H9 (cell line): ENCODE measurements around the gene ONECUT3. TPM values are rescaled to one million over a fixed set of nuclear protein-coding genes. Genes with fewer than 3 reads are reported as not detected.

ENCODE experiments used
- DNase-seq: peaks from one replicate; pipeline ENCODE4 v3.0.0-alpha.2; 2017
- H2AFZ ChIP-seq: one replicate; pipeline ENCODE4 v1.6.1; 2013; ENCODE audit warnings: mild to moderate bottlenecking, low read length, control low read depth, moderate library complexity
- H2AK5ac ChIP-seq: 2 replicates; pipeline ENCODE4 v1.6.1; 2013; ENCODE audit warnings: low read length, control low read depth, mixed read lengths; ENCODE audit not compliant: insufficient read length
- H2BK120ac ChIP-seq: one replicate; pipeline ENCODE4 v1.6.1; 2013; ENCODE audit warnings: low read depth, mild to moderate bottlenecking, low read length, control low read depth, inconsistent platforms; ENCODE audit not compliant: poor library complexity, severe bottlenecking
- H2BK12ac ChIP-seq: 2 replicates; pipeline ENCODE4 v1.6.1; 2013; ENCODE audit warnings: low read length, control low read depth, mixed read lengths, low read depth; ENCODE audit not compliant: insufficient read length
- H2BK15ac ChIP-seq: 2 replicates; pipeline ENCODE4 v1.6.1; 2013; ENCODE audit warnings: low read depth, low read length, control low read depth
- H2BK20ac ChIP-seq: one replicate; pipeline ENCODE4 v1.6.1; 2013; ENCODE audit warnings: low read depth, mild to moderate bottlenecking, low read length, control low read depth, inconsistent platforms; ENCODE audit not compliant: poor library complexity, severe bottlenecking
- H2BK5ac ChIP-seq: 2 replicates; pipeline ENCODE4 v1.6.1; 2013; ENCODE audit warnings: low read length, control low read depth, mixed read lengths; ENCODE audit not compliant: insufficient read length
- H3K14ac ChIP-seq: 2 replicates; pipeline ENCODE4 v1.6.1; 2013; ENCODE audit warnings: low read length, control low read depth; ENCODE audit not compliant: insufficient read depth
- H3K18ac ChIP-seq: 2 replicates; pipeline ENCODE4 v1.6.1; 2013; ENCODE audit warnings: low read depth, mild to moderate bottlenecking, mixed read lengths, low read length, control low read depth; ENCODE audit not compliant: insufficient read length
- H3K23ac ChIP-seq: 2 replicates; pipeline ENCODE4 v1.6.1; 2013; ENCODE audit warnings: low read length, control low read depth, mixed read lengths, low read depth; ENCODE audit not compliant: insufficient read length
- H3K23me2 ChIP-seq: 2 replicates; pipeline ENCODE4 v1.6.1; 2013; ENCODE audit warnings: low read depth, mild to moderate bottlenecking, mixed read lengths, low read length, control low read depth; ENCODE audit not compliant: insufficient read length, poor library complexity, severe bottlenecking
- H3K27ac ChIP-seq: 2 replicates; pipeline ENCODE4 v1.5.1; 2013; ENCODE audit warnings: low read length, control low read depth, mixed read lengths, low read depth; ENCODE audit not compliant: insufficient read length
- H3K27me3 ChIP-seq: 2 replicates; pipeline ENCODE4 v1.6.1; 2013; ENCODE audit warnings: low read length, control low read depth, inconsistent platforms; ENCODE audit not compliant: insufficient read depth
- H3K4ac ChIP-seq: 2 replicates; pipeline ENCODE4 v1.6.1; 2013; ENCODE audit warnings: low read depth, mild to moderate bottlenecking, control low read depth, inconsistent platforms, low read length, moderate library complexity
- H3K4me1 ChIP-seq: 2 replicates; pipeline ENCODE4 v1.6.1; 2013; ENCODE audit warnings: low read length, control low read depth, inconsistent platforms; ENCODE audit not compliant: insufficient read depth
- H3K4me2 ChIP-seq: 2 replicates; pipeline ENCODE4 v1.6.1; 2013; ENCODE audit warnings: low read length, control low read depth, mixed read lengths; ENCODE audit not compliant: insufficient read length, insufficient read depth
- H3K56ac ChIP-seq: 2 replicates; pipeline ENCODE4 v1.6.1; 2013; ENCODE audit warnings: low read depth, mild to moderate bottlenecking, mixed read lengths, low read length, control low read depth; ENCODE audit not compliant: insufficient read length
- H3K79me1 ChIP-seq: 2 replicates; pipeline ENCODE4 v1.6.1; 2013; ENCODE audit warnings: low read depth, mild to moderate bottlenecking, moderate library complexity, low read length, control low read depth, inconsistent platforms; ENCODE audit not compliant: insufficient read depth, poor library complexity, severe bottlenecking
- H3K79me2 ChIP-seq: 2 replicates; pipeline ENCODE4 v1.6.1; 2013; ENCODE audit warnings: low read length, control low read depth, inconsistent platforms; ENCODE audit not compliant: insufficient read depth
- H3K9ac ChIP-seq: 2 replicates; pipeline ENCODE4 v1.6.1; 2013; ENCODE audit warnings: low read length, control low read depth, mixed read lengths; ENCODE audit not compliant: insufficient read length; ENCODE audit errors: extremely low read depth
- H3K9me3 ChIP-seq: one replicate; pipeline ENCODE4 v1.6.1; 2013; ENCODE audit warnings: low read depth, low read length, inconsistent platforms; ENCODE audit not compliant: control insufficient read depth
- H3T11ph ChIP-seq: one replicate; pipeline ENCODE4 v1.6.1; 2013; ENCODE audit warnings: mild to moderate bottlenecking, low read length, control low read depth, inconsistent platforms
- H4K20me1 ChIP-seq: one replicate; pipeline ENCODE4 v1.6.1; 2013; ENCODE audit not compliant: control insufficient read depth, insufficient read length, insufficient read depth
- H4K5ac ChIP-seq: 2 replicates; pipeline ENCODE4 v1.6.1; 2013; ENCODE audit warnings: low read depth, mild to moderate bottlenecking, mixed read lengths, low read length, control low read depth; ENCODE audit not compliant: insufficient read length
- H4K8ac ChIP-seq: replicated peaks from 2 replicates; pipeline ENCODE4 v1.6.1; 2013; ENCODE audit warnings: low read length, control low read depth, mixed read lengths, low read depth; ENCODE audit not compliant: insufficient read length
- H4K91ac ChIP-seq: 2 replicates; pipeline ENCODE4 v1.6.1; 2013; ENCODE audit warnings: low read depth, mild to moderate bottlenecking, moderate library complexity, mixed read lengths, low read length, control low read depth; ENCODE audit not compliant: insufficient read length
- H3K27ac Mint-ChIP-seq, 3 experiments: 2 replicates in 2 of 3; 3 replicates in 1 of 3; pipeline ENCODE4 v1.8.0; 2020 to 2021; ENCODE audit warnings: mixed read lengths in 3 of 3, mild to moderate bottlenecking in 1 of 3, moderate library complexity in 1 of 3
- H3K27me3 Mint-ChIP-seq: 2 replicates; pipeline ENCODE4 v1.8.0; 2021; ENCODE audit warnings: low read depth, mild to moderate bottlenecking, moderate library complexity, mixed read lengths
- H3K36me3 Mint-ChIP-seq, 3 experiments: 2 replicates in 2 of 3; 3 replicates in 1 of 3; pipeline ENCODE4 v1.8.0; 2020 to 2021; ENCODE audit warnings: low read depth in 3 of 3, mixed read lengths in 3 of 3; ENCODE audit not compliant: insufficient read depth in 1 of 3
- H3K4me1 Mint-ChIP-seq, 2 experiments: 2 replicates each; pipeline ENCODE4 v1.8.0; 2020; ENCODE audit warnings: mixed read lengths in 2 of 2
- H3K4me3 Mint-ChIP-seq, 2 experiments: 2 replicates in 1 of 2; 3 replicates in 1 of 2; pipeline ENCODE4 v1.8.0; 2020 to 2021; ENCODE audit warnings: mild to moderate bottlenecking in 2 of 2, mixed read lengths in 2 of 2, moderate library complexity in 1 of 2
- H3K9me3 Mint-ChIP-seq, 2 experiments: 2 replicates in 1 of 2; 3 replicates in 1 of 2; pipeline ENCODE4 v1.8.0; 2020; ENCODE audit warnings: mild to moderate bottlenecking in 2 of 2, mixed read lengths in 2 of 2, moderate library complexity in 1 of 2
- CTCF ChIP-seq: fragments of 200-600 bp; sonication (generic); conservative IDR thresholded peaks from 3 replicates; pipeline ENCODE4 v1.8.0; 2021; ENCODE audit warnings: antibody characterized with exemption, mild to moderate bottlenecking
- WGBS: extraction: QIAGEN DNeasy Blood & Tissue Kit; methylation state at CpG from one replicate; pipeline ENCODE4 v1.1.7; 2013; ENCODE audit warnings: missing lambda C conversion rate, low lambda C conversion rate, mixed read lengths; ENCODE audit not compliant: insufficient read length; ENCODE audit errors: extremely low coverage; 5-methylcytosine and 5-hydroxymethylcytosine counted together
- total RNA-seq: library from RNA; stranded (reverse); gene quantifications from 2 replicates; pipeline ENCODE4 v1.2.1, GENCODE V29; 2021

Gene ONECUT3
- total RNA-seq, 1 experiment from 2014 or later: 0.04 TPM

- Mint-ChIP-seq H3K27me3 (peaks cover 25% of the 10 kb centered on the region), H3K4me1 (peaks cover 5% of the 10 kb centered on the region in 2 experiments), H3K9me3 (peaks cover 3 to 8% of the 10 kb centered on the region in 2 experiments; a peak in 3 of 5 replicates), H3K27ac (no peak overlapping the region), H3K36me3 (no peaks in the 10 kb centered on the region; a peak in 1 of 7 replicates), H3K4me3 (peak overlapping the region in 1 of 2 experiments; percentile 63; a peak in 3 of 5 replicates)
- no peak for DNase-seq
- no CpG with 5 or more reads among the region's 59 CpGs for WGBS
- Histone ChIP-seq H3K14ac (no peak overlapping the region), H2BK120ac (no peak overlapping the region), H3K23ac (no peak overlapping the region), H2AK5ac (no peak overlapping the region), H3K4me2 (peak overlapping the region; percentile 37), H3K79me2 (no peaks in the 10 kb centered on the region), H3K9ac (no peak overlapping the region), H2BK5ac (no peak overlapping the region), H3K79me1 (no peaks in the 10 kb centered on the region), H4K91ac (no peak overlapping the region), H2BK20ac (no peak overlapping the region), H3K18ac (no peak overlapping the region), H4K8ac (no peak overlapping the region), H3K56ac (no peak overlapping the region), H4K5ac (no peak overlapping the region), H2BK12ac (no peak overlapping the region), H3K4ac (no peak overlapping the region), H3K27ac (no peak overlapping the region), H2AFZ (no peak overlapping the region), H3K23me2 (peaks cover 3% of the 10 kb centered on the region), H2BK15ac (no peak overlapping the region), H3T11ph (no peak overlapping the region), H3K27me3 (no peaks in the 10 kb centered on the region), H3K4me1 (no peaks in the 10 kb centered on the region), H4K20me1 (no peaks in the 10 kb centered on the region), H3K9me3 (no peaks in the 10 kb centered on the region)
- TF ChIP-seq CTCF: no peak
Observed at GRCh38 chr19:1789261-1790041, 36.1 kb downstream of the ONECUT3 start.
